Measurements from ENCODE around the gene TSHZ1.

DNA sequence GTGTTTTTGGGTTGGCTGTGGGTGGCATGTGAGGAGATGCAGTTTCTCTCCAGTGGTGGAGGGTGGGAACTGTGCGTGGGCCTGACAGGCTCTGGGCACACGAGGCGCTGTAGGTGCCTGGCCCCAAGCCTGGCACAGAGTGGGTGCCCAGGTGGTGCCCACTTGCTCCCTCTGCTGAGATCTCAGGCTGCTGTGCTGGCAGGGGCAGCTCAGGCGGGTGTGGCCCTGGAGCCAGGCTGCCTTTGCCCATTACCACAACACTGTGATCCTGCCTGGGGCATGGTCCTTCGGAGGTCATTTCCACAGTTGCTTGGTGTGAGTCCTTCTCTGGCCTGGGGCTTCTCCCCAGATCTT is 20.4 kb downstream of the TSHZ1 start:
- TF ChIP-seq POLR2AphosphoS5 (IDR thresholded peaks at IDR 0.05; ENCODE audit: low read depth, low read length) (no peak), TAF1 (IDR thresholded peaks at IDR 0.05; ENCODE audit: borderline replicate concordance, insufficient read depth, low read length) (no peak), SIN3A (IDR thresholded peaks at IDR 0.05; ENCODE audit: borderline replicate concordance, insufficient read depth, low read length) (no peak)
- TF ChIP-seq, protein P1, sequence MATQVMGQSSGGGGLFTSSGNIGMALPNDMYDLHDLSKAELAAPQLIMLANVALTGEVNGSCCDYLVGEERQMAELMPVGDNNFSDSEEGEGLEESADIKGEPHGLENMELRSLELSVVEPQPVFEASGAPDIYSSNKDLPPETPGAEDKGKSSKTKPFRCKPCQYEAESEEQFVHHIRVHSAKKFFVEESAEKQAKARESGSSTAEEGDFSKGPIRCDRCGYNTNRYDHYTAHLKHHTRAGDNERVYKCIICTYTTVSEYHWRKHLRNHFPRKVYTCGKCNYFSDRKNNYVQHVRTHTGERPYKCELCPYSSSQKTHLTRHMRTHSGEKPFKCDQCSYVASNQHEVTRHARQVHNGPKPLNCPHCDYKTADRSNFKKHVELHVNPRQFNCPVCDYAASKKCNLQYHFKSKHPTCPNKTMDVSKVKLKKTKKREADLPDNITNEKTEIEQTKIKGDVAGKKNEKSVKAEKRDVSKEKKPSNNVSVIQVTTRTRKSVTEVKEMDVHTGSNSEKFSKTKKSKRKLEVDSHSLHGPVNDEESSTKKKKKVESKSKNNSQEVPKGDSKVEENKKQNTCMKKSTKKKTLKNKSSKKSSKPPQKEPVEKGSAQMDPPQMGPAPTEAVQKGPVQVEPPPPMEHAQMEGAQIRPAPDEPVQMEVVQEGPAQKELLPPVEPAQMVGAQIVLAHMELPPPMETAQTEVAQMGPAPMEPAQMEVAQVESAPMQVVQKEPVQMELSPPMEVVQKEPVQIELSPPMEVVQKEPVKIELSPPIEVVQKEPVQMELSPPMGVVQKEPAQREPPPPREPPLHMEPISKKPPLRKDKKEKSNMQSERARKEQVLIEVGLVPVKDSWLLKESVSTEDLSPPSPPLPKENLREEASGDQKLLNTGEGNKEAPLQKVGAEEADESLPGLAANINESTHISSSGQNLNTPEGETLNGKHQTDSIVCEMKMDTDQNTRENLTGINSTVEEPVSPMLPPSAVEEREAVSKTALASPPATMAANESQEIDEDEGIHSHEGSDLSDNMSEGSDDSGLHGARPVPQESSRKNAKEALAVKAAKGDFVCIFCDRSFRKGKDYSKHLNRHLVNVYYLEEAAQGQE (IDR thresholded peaks at IDR 0.05; ENCODE audit: insufficient read depth in 1 of 2, low read depth in 2 of 2, low read length in 2 of 2), result no peak
